Fibroblast of skin of abdomen (primary cell): Measurements from ENCODE around the gene RBM26.
"Not testable (repeated sequence)": the region's sequence is repeated elsewhere in the genome, so short reads cannot be mapped to it uniquely, and the experiment has no call there.

ENCODE experiments used
- DNase-seq: peaks from one replicate; pipeline ENCODE4 v3.0.0-alpha.2; 2013

RBM26 gene

GRCh38 chr13:79386125-79386826 is 19.8 kb downstream of the RBM26 start:
- peak; percentile 24 for DNase-seq

DNA sequence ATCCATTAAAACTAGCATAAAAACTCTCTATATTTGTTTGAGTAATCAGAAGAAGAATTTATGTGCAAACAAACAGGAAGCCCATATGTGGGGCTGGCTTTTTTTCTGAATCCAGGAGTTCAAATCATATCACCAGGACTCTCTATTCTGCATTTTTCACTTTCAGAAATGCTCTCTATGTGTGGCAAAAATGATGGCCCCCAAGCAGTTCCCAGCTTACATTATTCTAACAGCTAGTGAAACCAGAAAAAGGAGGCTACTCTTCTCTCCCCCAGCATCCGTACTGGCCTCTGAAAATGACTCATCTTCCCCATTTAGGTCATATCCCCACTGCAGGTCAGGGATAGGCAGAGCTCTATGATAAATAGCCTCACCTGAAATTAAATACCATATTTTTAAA is 20.4 kb downstream of the RBM26 start:
- DNase-seq: no peak

DNA sequence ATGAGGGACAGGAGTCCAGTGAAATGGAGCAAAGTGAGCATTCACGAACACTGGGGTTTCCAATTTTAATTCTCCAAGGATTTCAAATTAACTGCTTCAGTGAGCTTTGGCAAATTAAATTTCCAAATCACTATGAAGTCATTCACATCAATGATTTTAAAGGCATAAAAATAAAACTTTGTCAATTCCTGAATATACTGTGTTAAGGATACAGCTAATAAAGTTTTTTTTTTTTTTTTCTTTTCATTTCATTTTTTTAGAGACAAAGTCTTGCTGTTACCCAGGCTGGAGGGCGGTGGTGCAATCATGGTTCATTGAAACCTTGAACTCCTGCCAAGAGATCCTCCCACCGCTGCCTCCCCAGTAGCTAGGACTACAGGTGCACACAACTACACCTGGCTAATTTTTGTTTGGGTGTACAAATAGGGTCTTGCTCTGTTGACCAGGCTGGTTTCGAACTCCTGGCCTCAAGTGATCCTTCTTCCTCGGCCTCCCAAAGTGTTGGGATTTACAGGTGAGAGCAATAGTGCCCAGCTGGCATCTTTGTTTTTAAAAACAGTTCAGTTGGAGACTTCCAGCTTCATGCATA is 21.9 kb downstream of the RBM26 start:
- no peak for DNase-seq

DNA sequence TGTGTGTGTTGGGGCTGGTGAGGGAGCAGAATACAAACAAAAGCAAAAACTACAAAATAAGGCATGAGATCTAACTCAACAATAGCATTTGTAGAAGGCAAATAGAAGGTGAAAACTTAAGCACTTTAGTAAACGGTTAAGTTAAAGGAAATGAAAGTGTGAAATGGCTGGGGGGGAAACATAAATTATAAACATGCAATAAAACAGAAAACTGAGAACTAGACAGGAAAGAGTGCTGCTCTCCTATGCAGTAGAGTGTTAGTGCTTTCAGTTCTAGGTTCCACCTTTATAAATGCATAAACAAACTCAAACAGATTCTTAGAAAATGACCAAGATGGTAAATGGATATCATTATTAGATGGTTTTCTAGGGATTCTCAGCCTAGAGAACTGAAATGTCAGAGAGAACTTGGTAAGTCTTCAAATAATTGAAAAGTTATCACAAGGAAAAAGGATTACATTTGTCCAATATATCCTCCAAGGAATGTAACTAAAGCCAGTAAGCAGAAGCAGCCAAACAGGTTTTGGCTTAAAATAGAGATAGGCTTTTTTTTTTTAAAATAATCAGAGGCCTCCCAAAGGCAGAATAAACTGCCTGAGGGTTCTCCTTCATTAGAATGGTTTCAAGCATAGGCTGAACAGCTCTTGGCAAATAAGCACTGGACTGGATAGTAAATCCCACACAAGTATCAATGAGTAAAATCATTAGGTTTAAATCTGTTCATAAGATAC is 23.3 kb downstream of the RBM26 start:
- no peak for DNase-seq

- no peak for DNase-seq
These were observed 25.1 kb downstream of the RBM26 start for GRCh38 chr13:79380997-79381396.

GRCh38 chr13:79379274-79379673 is 26.8 kb downstream of the RBM26 start:
- no peak for DNase-seq

GRCh38 chr13:79376843-79377242 is 29.2 kb downstream of the RBM26 start:
- DNase-seq: no peak

DNA sequence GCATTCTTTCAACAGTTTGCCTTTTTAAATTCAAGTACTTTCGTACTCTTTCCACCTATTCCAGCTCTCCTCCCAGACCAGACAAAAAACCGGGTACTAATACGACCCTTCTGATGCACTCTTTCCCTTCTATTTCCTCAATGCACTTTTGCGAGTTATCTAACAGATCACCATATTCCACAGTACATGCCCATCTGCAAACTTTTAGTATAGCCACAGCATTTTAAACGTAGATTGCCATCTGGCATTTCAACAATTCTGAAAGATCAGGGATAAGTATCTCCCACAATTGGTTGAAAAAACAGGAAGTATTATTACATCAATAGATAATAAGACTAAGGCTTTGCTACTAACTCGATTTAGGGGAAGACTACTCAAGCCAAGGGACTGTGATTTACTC is 31.5 kb downstream of the RBM26 start:
- no peak for DNase-seq

GRCh38 chr13:79373916-79374315 is 32.1 kb downstream of the RBM26 start:
- no peak for DNase-seq

GRCh38 chr13:79369226-79369625 is 36.8 kb downstream of the RBM26 start:
- DNase-seq: no peak

- no peak for DNase-seq
These were observed 40.1 kb downstream of the RBM26 start for GRCh38 chr13:79365981-79366380.

- no peak for DNase-seq
These were observed 44.8 kb downstream of the RBM26 start for GRCh38 chr13:79361299-79361698.

GRCh38 chr13:79360095-79360494 is 46.0 kb downstream of the RBM26 start:
- DNase-seq: no peak

DNA sequence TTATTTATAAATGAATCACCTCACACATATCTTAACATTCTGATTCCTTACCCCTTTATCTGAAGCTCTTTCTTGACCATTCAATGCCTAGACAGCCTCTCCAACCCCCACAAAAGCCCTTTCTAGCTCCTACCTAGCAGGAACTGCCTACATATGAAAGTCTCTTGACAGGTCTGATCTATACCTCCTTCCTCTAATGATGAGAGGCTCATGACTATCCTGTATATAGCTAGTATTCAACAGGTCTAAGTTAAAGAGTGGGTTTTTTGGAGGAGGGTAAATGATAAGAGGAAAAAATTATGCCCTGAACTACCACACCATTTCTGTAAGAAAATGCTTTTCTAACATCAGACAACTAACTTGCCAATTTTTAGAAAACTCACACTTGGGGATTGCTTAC is 47.0 kb downstream of the RBM26 start:
- no peak for DNase-seq

DNA sequence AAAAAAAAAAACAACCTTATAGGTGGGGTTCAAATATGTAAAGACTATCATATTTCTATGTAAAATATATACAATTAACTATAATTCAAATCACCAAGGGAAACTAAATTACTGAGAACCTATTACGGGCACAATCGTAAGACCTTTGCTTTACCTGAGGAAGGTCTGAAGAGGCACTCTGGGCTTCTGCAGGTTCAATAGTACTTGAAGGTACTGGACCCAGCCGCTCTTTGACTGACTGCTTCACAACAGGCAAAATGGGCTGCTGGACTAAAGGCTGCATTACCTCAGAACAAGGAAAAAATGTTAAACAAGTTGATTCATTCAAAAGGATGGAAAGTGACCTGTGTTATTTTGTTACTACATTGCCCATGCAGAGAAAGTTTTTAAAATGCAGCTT is 51.8 kb downstream of the RBM26 start:
- no peak for DNase-seq

- DNase-seq: no peak
These were observed 52.4 kb downstream of the RBM26 start for GRCh38 chr13:79353693-79354092.

DNA sequence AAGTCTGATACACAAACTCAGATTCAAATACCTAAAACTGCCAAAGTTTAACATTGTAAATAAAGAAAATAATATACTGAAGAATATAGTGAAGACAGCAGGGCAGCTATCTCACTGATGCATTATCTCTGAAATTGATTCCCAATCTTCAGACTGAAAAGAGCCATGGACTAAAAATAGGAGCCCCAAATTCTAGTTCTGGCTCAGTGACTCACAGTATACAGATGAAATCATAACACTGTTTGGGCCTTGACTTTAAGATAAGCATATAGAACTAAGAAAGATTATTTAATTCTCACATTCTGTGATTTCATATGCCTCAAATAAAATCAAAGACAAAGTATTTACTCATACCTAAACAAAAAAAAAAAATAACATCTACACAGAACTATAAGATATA is 53.9 kb downstream of the RBM26 start:
- no peak for DNase-seq

GRCh38 chr13:79349608-79350007 is 56.4 kb downstream of the RBM26 start:
- DNase-seq: not testable (repeated sequence)

DNA sequence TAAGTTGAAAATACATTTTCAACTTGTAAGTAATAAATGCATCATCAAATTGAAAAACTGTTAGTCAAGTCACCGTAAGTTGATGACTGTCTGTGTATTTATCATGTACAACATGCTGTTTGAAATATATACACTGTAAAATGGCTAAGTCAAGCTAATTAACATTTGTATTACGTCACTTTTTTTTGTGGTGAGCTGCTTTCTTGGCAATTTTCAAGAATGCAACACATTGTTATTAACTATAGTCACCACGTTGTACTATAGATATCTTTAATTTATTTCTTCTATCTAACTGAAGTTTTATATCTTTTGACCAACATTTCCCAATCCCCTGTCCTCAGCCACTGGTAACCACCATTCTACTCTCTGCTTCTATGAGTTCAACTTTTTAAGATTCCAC is 57.0 kb downstream of the RBM26 start:
- peak; percentile 47 for DNase-seq

GRCh38 chr13:79346300-79346914 is 59.6 kb downstream of the RBM26 start:
- DNase-seq: no peak

GRCh38 chr13:79341202-79341601 is 64.9 kb downstream of the RBM26 start:
- DNase-seq: no peak

DNA sequence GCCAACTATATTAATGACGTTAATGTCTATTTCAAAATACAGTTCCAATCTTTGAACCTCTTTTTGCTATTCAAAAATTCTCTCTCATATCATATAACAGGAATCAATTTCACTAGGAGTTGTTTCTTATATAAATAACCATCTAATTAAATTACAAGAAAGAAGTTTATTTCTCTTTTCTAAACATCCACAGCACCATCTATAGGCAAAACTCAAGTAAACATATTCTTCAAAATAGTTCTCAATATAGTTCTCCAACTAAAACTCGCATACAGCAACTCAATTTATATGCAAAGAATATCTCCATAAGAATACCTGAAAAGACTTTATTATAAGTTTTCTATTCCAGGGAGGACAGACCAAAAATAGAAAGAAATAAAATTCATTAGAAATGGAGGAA is 65.6 kb downstream of the RBM26 start:
- DNase-seq: no peak

DNA sequence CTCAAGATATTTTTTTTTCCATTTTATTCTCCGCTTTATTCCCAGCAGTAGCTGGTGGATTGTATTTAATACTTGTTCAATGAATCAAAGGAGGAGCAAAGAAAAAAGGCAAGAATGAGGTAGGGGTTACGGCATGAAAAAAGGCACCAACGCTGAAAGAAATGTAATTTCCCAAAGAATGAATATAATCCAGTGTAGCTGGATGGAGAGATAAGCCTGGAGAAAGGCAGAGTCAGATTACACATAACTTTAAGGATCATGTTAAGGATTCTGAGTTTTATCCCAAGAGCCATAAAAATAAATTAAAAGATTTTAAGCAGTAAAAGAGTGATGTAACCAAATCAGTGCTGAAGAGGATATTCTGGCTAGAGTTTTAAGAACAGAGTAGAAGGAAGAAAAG is 67.7 kb downstream of the RBM26 start:
- no peak for DNase-seq

DNA sequence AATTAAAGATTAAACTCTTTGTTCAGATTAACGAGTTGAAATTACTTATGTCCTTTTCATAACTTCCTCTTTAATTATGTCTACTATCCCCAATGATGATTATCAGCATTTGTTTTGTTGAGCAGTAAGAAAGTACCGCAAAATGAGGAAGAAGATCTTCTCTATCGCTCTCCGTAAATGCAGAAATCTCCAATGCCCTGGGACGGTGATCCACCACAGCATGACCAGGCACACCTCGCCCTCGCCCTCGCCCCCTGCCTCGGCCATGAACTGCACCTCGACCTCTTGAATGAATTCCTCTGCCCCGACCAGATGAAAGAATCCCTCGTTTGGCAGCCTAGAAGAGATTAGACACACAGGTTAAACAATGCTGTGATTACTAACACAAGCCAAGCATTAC is 69.1 kb downstream of the RBM26 start:
- DNase-seq: no peak
